A673 (cell line): Measurements from ENCODE around the gene SECTM1. TPM values are rescaled to one million over a fixed set of nuclear protein-coding genes. Genes with fewer than 3 reads are reported as not detected.

Experiments
- BruUV-seq: library from RNA; stranded (reverse); fragments of 400-500 nt; replicated peaks from 2 replicates; lab custom pipeline; 2021; lab: Mats Ljungman, UMichigan
- CTCF ChIA-PET: fragments of 300-600 bp; sonication (Branson Sonifier 250); formaldehyde crosslinking; loops from one replicate; lab custom pipeline; 2022; ENCODE audit warnings: antibody characterized with exemption; lab: Charles Lee
- POLR2A ChIA-PET: fragments of 300-600 bp; sonication (Branson Sonifier 250); formaldehyde crosslinking; loops from one replicate; lab custom pipeline; 2022; ENCODE audit warnings: antibody characterized with exemption; ENCODE audit not compliant: low non-redundant PET; lab: Charles Lee
- DNase-seq: peaks from one replicate; pipeline ENCODE4 v3.0.0-alpha.2; 2015; ENCODE audit warnings: low spot score
- H3K27ac ChIP-seq: fragments of 200-600 bp; sonication (generic); 2 replicates; pipeline ENCODE4 v1.5.1; 2016; ENCODE audit warnings: mixed run types, low read depth, mild to moderate bottlenecking, mixed read lengths, antibody characterized with exemption, low read length; ENCODE audit not compliant: poor library complexity, severe bottlenecking
- H3K27me3 ChIP-seq: fragments of 200-600 bp; sonication (generic); replicated peaks from 2 replicates; pipeline ENCODE4 v1.6.1; 2017; ENCODE audit warnings: mixed run types, low read depth, mild to moderate bottlenecking, mixed read lengths, antibody characterized with exemption, low read length; ENCODE audit not compliant: insufficient read depth, poor library complexity
- H3K36me3 ChIP-seq: fragments of 200-600 bp; sonication (generic); 2 replicates; pipeline ENCODE4 v1.6.1; 2016; ENCODE audit warnings: mixed run types, mild to moderate bottlenecking, mixed read lengths, antibody characterized with exemption, low read length; ENCODE audit not compliant: insufficient read depth, poor library complexity, severe bottlenecking
- H3K4me1 ChIP-seq: fragments of 200-600 bp; sonication (generic); 2 replicates; pipeline ENCODE4 v1.6.1; 2017; ENCODE audit warnings: mixed run types, mild to moderate bottlenecking, mixed read lengths, antibody characterized with exemption, low read length; ENCODE audit not compliant: insufficient read depth, poor library complexity, severe bottlenecking
- H3K4me3 ChIP-seq: fragments of 200-600 bp; sonication (generic); 2 replicates; pipeline ENCODE4 v1.5.1; 2016; ENCODE audit warnings: low read depth, mixed run types, mild to moderate bottlenecking, mixed read lengths, low read length; ENCODE audit not compliant: poor library complexity, severe bottlenecking
- H3K9me3 ChIP-seq: fragments of 200-600 bp; sonication (generic); 2 replicates; pipeline ENCODE4 v1.6.1; 2016; ENCODE audit warnings: mixed run types, low read depth, mild to moderate bottlenecking, mixed read lengths, antibody characterized with exemption, low read length; ENCODE audit not compliant: poor library complexity, severe bottlenecking
- EZH2 ChIP-seq: fragments of 200-600 bp; sonication (generic); IDR thresholded peaks from 2 replicates; pipeline ENCODE4 v1.6.1; 2017; ENCODE audit warnings: borderline replicate concordance, low read depth, mild to moderate bottlenecking, mixed read lengths, antibody characterized with exemption, low read length; ENCODE audit not compliant: poor library complexity, severe bottlenecking
- intact Hi-C: fragments of 100-400 bp; cut with micrococcal nuclease; formaldehyde crosslinking; loops from one replicate; pipeline ENCODE4 v1.10.0; 2022; ENCODE audit not compliant: unreplicated experiment
- total RNA-seq: library from RNA; stranded (reverse); gene quantifications from 2 replicates; pipeline ENCODE4 v1.2.3, GENCODE V29; 2021
- TF ChIP-seq, protein P1 (sequence below): fragments of 300-800, 200-600 bp; sonication (generic); conservative IDR thresholded peaks from 2 replicates; pipeline ENCODE4 v1.5.1; 2017; ENCODE audit warnings: low read depth, mild to moderate bottlenecking, antibody characterized with exemption, low read length, moderate library complexity, mixed read lengths

Gene SECTM1
- total RNA-seq, 1 experiment from 2014 or later, result 1.4 TPM

DNA sequence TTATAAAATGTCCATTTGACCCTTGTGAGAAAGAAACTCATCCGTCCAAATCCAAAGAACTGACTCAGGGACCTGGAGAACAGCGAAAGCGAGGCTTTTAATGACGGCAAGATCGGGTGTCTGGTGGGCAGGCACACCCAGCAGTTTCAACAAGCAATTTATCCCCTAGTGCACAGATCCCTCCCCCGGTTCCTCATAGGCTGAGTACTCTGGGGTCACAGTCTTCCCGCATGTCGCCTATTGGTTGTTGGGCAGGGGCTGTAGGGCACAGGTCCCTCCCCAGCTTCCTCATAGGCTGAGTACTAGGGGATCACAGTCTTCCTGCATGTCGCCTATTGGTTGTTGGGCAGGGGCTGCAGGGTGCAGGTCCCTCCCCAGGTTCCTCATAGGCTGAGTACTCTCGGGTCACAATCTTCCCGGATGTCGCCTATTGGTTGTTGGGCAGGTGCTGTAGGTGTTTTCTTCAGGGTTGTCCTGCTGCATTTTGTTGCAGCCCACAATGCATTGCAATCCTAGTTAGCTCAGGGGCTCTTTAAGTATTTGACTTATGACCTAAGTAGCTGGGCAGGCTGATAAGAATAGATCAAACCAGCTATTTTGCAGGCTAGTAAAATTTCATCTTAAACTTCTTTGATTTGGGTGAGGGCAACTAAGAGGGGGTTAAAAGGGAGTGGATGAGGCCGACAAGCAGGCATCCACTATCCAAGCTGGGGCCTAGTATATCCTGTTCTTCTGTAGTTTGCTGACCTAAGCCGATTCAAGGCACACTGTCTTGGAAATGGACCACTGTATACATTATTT is 34.4 kb upstream of the SECTM1 start:
- intact Hi-C loops, result loop anchor here (5.0 kb wide), 1 partner anchor 44 kb away; no protein-coding TSS in a partner anchor
- Histone ChIP-seq H3K4me1 (peaks cover 16% of the 10 kb centered on the region), H3K4me3 (peak overlapping the region; percentile 17), H3K27me3 (peaks cover 4% of the 10 kb centered on the region), H3K36me3 (no peaks in the 10 kb centered on the region), H3K27ac (no peak overlapping the region), H3K9me3 (no peaks in the 10 kb centered on the region)
- ChIA-PET CTCF (no interaction called here), POLR2A (interaction anchor here (0.6 kb wide), 1 partner anchor 71 kb away, joined by 5 read pairs; no protein-coding TSS in a partner anchor)
- TF ChIP-seq, protein P1, sequence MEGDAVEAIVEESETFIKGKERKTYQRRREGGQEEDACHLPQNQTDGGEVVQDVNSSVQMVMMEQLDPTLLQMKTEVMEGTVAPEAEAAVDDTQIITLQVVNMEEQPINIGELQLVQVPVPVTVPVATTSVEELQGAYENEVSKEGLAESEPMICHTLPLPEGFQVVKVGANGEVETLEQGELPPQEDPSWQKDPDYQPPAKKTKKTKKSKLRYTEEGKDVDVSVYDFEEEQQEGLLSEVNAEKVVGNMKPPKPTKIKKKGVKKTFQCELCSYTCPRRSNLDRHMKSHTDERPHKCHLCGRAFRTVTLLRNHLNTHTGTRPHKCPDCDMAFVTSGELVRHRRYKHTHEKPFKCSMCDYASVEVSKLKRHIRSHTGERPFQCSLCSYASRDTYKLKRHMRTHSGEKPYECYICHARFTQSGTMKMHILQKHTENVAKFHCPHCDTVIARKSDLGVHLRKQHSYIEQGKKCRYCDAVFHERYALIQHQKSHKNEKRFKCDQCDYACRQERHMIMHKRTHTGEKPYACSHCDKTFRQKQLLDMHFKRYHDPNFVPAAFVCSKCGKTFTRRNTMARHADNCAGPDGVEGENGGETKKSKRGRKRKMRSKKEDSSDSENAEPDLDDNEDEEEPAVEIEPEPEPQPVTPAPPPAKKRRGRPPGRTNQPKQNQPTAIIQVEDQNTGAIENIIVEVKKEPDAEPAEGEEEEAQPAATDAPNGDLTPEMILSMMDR, result no peak
- TF ChIP-seq EZH2, result no peak
- peak; percentile 88 for DNase-seq
- no TSS peak for BruUV-seq

DNA sequence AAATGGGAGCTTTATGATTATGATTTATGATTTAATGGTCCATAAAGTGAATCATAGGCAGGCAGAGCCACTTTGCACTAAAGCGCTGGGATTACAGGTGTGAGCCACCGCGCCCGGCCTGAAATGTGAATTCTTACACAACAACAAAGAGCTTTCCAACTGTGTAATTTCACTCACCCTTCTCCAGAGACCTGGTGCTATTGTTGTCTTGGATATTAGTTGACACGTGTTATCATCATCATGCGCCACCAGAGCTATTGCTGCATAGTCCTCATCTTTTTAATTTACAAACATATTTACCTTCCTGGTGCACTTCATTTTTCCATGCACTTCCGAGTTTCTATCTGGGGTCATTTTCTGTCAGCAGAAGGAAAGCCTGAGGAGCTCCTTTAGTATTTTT is 33.2 kb upstream of the SECTM1 start:
- Histone ChIP-seq H3K4me3 (no peak overlapping the region), H3K27me3 (peaks cover 4% of the 10 kb centered on the region), H3K36me3 (no peaks in the 10 kb centered on the region), H3K4me1 (peaks cover 9% of the 10 kb centered on the region), H3K27ac (no peak overlapping the region), H3K9me3 (no peaks in the 10 kb centered on the region)
- TF ChIP-seq, protein P1, result no peak
- TF ChIP-seq EZH2, result no peak
- no peak for DNase-seq
- intact Hi-C loops, result loop anchor here (5.0 kb wide), 1 partner anchor 46 kb away; no protein-coding TSS in a partner anchor
- CTCF ChIA-PET, result no interaction called here
- POLR2A ChIA-PET, result interaction anchor here (0.6 kb wide), 1 partner anchor 96 kb away, joined by 4 read pairs; no protein-coding TSS in a partner anchor
- BruUV-seq, result no TSS peak

DNA sequence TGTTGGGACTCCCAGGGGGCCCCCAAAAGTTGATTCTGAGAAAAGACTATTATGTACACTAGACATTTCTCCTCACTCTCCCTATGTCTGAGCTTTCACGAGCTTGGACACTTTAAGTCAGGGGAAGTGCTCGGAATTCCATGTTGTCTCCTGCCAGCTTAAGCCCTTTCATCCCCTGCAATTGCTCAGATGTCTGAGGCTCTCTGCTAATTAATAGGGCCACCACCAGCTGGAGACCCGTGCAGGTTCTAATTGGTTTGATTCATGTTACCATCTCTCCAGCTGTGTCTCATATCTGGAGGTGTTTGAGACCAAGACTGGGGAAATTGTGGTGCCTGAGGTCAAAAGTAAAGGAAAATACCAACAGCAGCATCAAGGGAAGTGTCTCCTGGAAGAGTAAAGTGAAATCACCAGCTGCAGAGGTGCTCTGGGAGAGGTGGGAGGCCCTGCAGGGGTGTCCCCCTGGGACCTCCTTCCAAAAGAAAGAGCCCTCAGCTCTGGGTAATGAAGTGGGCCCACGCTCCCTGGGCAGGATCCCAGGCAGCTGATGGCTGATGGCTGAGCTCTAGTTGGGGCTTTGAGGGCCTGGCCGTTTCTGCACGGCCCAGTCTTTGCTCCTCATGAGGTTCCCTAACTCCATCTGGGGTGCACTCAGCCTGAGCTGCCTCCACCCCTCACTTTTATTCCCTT is 32.2 kb upstream of the SECTM1 start:
- no peak for DNase-seq
- no peaks in the 10 kb centered on the region for H3K9me3 ChIP-seq
- BruUV-seq, result no TSS peak
- TF ChIP-seq, protein P1, result no peak
- TF ChIP-seq EZH2, result no peak
- no peaks in the 10 kb centered on the region for H3K36me3 ChIP-seq
- no peaks in the 10 kb centered on the region for H3K27me3 ChIP-seq
- H3K4me3 ChIP-seq, result no peak overlapping the region
- intact Hi-C loops, result loop anchor here (5.0 kb wide), 1 partner anchor 47 kb away; no protein-coding TSS in a partner anchor
- peaks cover 9% of the 10 kb centered on the region for H3K4me1 ChIP-seq
- ChIA-PET CTCF (no interaction called here), POLR2A (no interaction called here)
- H3K27ac ChIP-seq, result no peak overlapping the region
